ENCODE data around the gene LIMK1. TPM values are rescaled to one million over a fixed set of nuclear protein-coding genes. Genes with fewer than 3 reads are reported as not detected.

The LIMK1 gene
- total RNA-seq, 4 donors from 2014 or later, result 12.8 to 21.5 (median 17.2) TPM

DNA sequence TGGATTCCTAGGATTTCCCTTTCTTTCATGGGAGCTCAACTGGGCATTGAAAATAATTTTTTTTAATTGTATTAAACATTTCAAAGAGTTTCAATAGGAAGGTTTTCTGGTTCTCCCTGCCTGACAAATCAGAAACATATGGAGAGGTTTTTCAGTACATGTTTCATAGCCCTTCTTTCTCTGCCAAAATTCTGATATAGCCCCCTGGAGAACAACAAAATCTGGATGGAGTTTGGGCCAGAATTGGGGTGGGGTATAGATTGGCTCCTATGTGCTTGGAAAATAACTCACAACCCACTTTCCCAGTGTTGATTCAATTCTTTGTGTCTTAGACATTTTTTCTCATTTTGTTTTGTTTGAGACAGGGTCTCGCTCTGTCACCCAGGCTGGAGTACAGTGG lies 66.0 kb downstream of the LIMK1 start:
- Histone ChIP-seq H3K27ac (no peak overlapping the region), H3K9me3 (no peaks in the 10 kb centered on the region), H3K4me1 (no peaks in the 10 kb centered on the region), H3K36me3 (no peaks in the 10 kb centered on the region), H3K27me3 (no peaks in the 10 kb centered on the region), H3K4me3 (no peak overlapping the region)
- TF ChIP-seq POLR2AphosphoS5 (IDR thresholded peaks at IDR 0.05) (no peak), POLR2A (IDR thresholded peaks at IDR 0.05) (no peak), EP300 (IDR thresholded peaks at IDR 0.05) (no peak)
- TF ChIP-seq, protein P1, sequence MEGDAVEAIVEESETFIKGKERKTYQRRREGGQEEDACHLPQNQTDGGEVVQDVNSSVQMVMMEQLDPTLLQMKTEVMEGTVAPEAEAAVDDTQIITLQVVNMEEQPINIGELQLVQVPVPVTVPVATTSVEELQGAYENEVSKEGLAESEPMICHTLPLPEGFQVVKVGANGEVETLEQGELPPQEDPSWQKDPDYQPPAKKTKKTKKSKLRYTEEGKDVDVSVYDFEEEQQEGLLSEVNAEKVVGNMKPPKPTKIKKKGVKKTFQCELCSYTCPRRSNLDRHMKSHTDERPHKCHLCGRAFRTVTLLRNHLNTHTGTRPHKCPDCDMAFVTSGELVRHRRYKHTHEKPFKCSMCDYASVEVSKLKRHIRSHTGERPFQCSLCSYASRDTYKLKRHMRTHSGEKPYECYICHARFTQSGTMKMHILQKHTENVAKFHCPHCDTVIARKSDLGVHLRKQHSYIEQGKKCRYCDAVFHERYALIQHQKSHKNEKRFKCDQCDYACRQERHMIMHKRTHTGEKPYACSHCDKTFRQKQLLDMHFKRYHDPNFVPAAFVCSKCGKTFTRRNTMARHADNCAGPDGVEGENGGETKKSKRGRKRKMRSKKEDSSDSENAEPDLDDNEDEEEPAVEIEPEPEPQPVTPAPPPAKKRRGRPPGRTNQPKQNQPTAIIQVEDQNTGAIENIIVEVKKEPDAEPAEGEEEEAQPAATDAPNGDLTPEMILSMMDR (IDR thresholded peaks at IDR 0.05), result no peak
- WGBS, result 71% methylated on average over 1 of the region's 1 CpG
- DNase-seq (ENCODE audit: low spot score in 2 of 2), result no peak

DNA sequence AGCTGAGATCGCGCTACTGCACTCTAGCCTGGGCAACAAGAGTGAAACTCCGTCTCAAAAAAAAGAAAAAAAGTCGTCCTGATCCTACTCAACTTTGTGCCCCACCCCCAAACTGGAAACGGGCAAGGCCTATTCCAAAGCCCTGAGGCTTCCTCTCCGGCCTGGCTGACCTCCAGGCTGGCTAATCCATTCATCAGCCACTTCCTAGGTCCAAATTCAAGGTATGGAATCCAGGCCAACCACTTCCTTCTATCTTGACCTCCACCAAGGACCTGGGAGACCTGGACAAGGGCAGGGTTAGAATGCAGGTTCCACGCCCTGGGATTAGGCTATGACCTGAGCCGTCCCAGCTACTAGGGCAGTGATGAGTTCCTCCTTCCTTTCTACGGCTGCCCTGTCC lies 70.1 kb downstream of the LIMK1 start:
- H3K9me3 ChIP-seq, result no peaks in the 10 kb centered on the region
- no peaks in the 10 kb centered on the region for H3K36me3 ChIP-seq
- WGBS, result 61% methylated on average over 9 of the region's 9 CpGs
- no peak overlapping the region for H3K27ac ChIP-seq
- TF ChIP-seq POLR2AphosphoS5 (IDR thresholded peaks at IDR 0.05) (no peak), POLR2A (IDR thresholded peaks at IDR 0.05) (no peak), EP300 (IDR thresholded peaks at IDR 0.05) (no peak)
- TF ChIP-seq, protein P1 (IDR thresholded peaks at IDR 0.05), result no peak
- no peaks in the 10 kb centered on the region for H3K4me1 ChIP-seq
- no peak overlapping the region for H3K4me3 ChIP-seq
- H3K27me3 ChIP-seq, result no peaks in the 10 kb centered on the region
- no peak for DNase-seq (ENCODE audit: low spot score in 2 of 2)

GRCh38 chr7:74155810-74156395 lies 72.3 kb downstream of the LIMK1 start:
- Histone ChIP-seq H3K9me3 (no peaks in the 10 kb centered on the region), H3K27ac (no peak overlapping the region), H3K4me3 (no peak overlapping the region), H3K27me3 (no peaks in the 10 kb centered on the region), H3K4me1 (no peaks in the 10 kb centered on the region), H3K36me3 (no peaks in the 10 kb centered on the region)
- TF ChIP-seq POLR2A (IDR thresholded peaks at IDR 0.05), result no peak
- TF ChIP-seq, protein P1 (IDR thresholded peaks at IDR 0.05), result no peak
- no peak for TF ChIP-seq POLR2AphosphoS5 (IDR thresholded peaks at IDR 0.05)
- 85% methylated on average over 9 of the region's 9 CpGs for WGBS
- DNase-seq (ENCODE audit: low spot score in 2 of 2), result no peak

- H3K27ac ChIP-seq, result no peak overlapping the region
- no peak overlapping the region for H3K4me3 ChIP-seq
- no peaks in the 10 kb centered on the region for H3K4me1 ChIP-seq
- 91% methylated on average over 9 of the region's 9 CpGs for WGBS
- no peak for DNase-seq (ENCODE audit: low spot score in 2 of 2)
- H3K27me3 ChIP-seq, result no peaks in the 10 kb centered on the region
- no peaks in the 10 kb centered on the region for H3K9me3 ChIP-seq
- H3K36me3 ChIP-seq, result no peaks in the 10 kb centered on the region
- TF ChIP-seq EP300 (IDR thresholded peaks at IDR 0.05), result no peak
- no peak for TF ChIP-seq POLR2A (IDR thresholded peaks at IDR 0.05)
- TF ChIP-seq POLR2AphosphoS5 (IDR thresholded peaks at IDR 0.05), result no peak
- TF ChIP-seq, protein P1 (IDR thresholded peaks at IDR 0.05), result no peak
Measured at GRCh38 chr7:74157605-74158004, 74.0 kb downstream of the LIMK1 start.

DNA sequence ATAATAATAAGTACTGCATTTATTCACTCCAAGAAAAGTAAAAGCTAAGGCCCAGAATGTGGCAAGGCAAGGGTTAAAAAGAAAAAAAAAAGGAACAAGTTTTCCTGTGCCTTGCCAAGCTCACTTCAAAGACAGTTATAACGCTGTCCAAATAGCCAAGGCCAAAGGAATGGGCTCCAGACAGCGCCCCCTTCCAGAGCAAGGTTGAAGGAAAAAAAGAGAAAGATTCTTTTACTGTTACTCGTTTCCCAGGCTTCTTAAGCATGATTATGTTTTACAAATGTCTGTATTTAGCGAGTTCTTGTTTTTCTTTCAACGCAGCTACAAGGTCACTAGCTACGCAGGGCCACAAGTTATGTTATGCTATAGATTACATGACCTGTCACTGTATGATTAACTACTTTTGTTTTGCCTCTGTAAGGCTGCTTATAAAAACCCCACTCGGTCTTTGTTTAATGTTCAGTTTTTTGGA lies 81.4 kb downstream of the LIMK1 start:
- WGBS, result 46% methylated on average over 7 of the region's 7 CpGs
- H3K9me3 ChIP-seq, result no peaks in the 10 kb centered on the region
- no peak for DNase-seq (ENCODE audit: low spot score in 2 of 2)
- H3K36me3 ChIP-seq, result no peaks in the 10 kb centered on the region
- H3K27ac ChIP-seq, result no peak overlapping the region
- no peaks in the 10 kb centered on the region for H3K27me3 ChIP-seq
- H3K4me3 ChIP-seq, result no peak overlapping the region
- no peaks in the 10 kb centered on the region for H3K4me1 ChIP-seq
- TF ChIP-seq EP300 (IDR thresholded peaks at IDR 0.05), result no peak
- no peak for TF ChIP-seq POLR2AphosphoS5 (IDR thresholded peaks at IDR 0.05)
- TF ChIP-seq, protein P1 (IDR thresholded peaks at IDR 0.05), result no peak
- TF ChIP-seq POLR2A (IDR thresholded peaks at IDR 0.05), result no peak
